GM21423 (cell line): Measurements from ENCODE around the gene PEX11G.

Source experiments
- ATAC-seq: cut with Tn5 transposase; IDR thresholded peaks from one replicate; pipeline ENCODE4 v1.9.1; 2021; ENCODE audit warnings: mild to moderate bottlenecking, moderate library complexity; ENCODE audit not compliant: unreplicated experiment

Gene PEX11G

GRCh38 chr19:7522072-7522922 lies 33.5 kb upstream of the PEX11G start, which contains the start of gene MCOLN1:
Gene MCOLN1, plus strand, starts transcription at chr19:7522624. Its CDS starts 127 bp downstream, at chr19:7522751.
- peak; percentile 89 for ATAC-seq

GRCh38 chr19:7521551-7522071 lies 32.8 kb upstream of the PEX11G start:
- no peak for ATAC-seq

DNA sequence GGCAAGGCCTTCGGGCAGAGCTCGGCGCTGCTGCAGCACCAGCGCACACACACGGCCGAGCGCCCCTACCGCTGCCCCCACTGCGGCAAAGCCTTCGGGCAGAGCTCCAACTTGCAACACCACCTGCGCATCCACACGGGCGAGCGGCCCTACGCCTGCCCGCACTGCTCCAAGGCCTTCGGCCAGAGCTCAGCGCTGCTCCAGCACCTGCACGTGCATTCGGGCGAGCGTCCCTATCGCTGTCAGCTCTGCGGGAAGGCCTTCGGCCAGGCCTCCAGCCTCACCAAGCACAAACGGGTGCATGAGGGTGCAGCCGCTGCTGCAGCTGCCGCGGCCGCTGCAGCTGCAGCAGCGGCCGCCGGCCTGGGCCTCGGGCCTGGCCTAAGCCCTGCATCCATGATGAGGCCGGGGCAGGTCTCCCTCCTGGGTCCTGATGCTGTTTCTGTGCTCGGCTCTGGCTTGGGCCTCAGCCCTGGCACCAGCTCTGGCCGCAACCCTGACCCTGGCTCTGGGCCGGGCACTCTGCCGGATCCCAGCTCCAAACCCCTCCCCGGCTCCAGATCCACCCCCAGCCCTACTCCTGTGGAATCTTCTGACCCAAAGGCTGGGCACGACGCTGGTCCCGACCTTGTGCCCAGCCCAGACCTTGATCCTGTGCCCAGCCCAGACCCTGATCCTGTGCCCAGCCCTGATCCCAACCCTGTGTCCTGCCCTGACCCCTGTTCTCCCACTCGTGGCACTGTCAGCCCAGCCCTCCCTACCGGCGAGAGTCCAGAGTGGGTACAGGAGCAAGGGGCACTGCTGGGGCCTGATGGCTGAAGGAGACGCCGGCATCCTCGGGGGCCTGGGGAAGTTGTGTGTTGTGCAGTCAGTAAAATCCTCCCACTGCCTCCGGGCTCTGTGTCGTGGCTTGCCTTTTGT lies 31.6 kb upstream of the PEX11G start:
- no peak for ATAC-seq

GRCh38 chr19:7519361-7520130 lies 30.7 kb upstream of the PEX11G start:
- ATAC-seq, result no peak

GRCh38 chr19:7516878-7517277 lies 28.0 kb upstream of the PEX11G start:
- no peak for ATAC-seq

DNA sequence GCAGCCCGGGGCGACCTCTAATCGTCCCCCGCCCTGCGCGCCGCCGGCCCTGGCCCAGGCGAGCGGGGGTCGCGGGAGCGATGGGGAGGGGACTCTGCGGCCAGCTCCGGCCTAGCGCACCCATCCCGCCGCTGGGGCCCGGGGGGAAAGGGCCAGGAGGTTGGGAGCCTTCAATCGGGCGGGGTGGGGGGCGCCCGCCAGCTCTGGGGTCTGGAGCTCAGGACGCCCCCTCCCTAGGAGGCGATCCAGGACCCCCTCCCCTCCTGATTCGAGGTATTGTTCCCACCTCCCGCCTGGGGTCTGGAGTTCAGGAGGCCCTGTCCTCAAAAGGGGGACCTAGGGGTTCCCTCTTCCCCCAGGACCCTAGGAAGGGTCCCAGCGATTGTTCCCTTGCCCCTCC lies 27.5 kb upstream of the PEX11G start:
- ATAC-seq, result no peak

GRCh38 chr19:7515645-7516151 lies 26.9 kb upstream of the PEX11G start, which contains the start of gene ZNF358:
Gene ZNF358, plus strand, starts transcription at chr19:7516103. Its CDS starts 3,140 bp downstream, at chr19:7519243.
- ATAC-seq, result no peak

DNA sequence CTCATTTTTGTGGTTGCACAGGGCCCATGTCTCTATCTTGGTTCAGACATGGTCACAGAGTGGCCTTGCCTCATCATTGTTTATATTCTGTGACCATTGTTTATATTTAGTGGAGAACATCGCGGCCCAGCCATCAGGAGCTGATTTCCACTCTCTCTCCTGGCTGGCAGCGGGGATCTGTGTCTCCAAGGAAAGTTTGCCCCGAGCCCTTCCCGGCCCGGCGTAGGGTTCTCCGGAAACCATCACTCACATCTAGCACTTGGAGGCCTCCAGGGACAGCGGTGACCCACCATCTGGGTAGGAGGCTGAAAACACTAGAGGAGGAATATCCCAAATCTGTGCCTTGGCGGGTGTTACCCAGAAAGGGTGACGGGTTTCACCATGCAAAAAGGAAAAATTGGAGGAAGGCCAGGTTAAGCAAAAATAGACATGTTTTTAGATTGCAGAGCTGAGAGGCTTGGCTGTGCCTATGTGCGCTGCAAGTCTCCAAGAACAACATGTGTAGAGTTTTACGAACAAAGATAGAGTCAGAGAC lies 26.3 kb upstream of the PEX11G start:
- no peak for ATAC-seq

DNA sequence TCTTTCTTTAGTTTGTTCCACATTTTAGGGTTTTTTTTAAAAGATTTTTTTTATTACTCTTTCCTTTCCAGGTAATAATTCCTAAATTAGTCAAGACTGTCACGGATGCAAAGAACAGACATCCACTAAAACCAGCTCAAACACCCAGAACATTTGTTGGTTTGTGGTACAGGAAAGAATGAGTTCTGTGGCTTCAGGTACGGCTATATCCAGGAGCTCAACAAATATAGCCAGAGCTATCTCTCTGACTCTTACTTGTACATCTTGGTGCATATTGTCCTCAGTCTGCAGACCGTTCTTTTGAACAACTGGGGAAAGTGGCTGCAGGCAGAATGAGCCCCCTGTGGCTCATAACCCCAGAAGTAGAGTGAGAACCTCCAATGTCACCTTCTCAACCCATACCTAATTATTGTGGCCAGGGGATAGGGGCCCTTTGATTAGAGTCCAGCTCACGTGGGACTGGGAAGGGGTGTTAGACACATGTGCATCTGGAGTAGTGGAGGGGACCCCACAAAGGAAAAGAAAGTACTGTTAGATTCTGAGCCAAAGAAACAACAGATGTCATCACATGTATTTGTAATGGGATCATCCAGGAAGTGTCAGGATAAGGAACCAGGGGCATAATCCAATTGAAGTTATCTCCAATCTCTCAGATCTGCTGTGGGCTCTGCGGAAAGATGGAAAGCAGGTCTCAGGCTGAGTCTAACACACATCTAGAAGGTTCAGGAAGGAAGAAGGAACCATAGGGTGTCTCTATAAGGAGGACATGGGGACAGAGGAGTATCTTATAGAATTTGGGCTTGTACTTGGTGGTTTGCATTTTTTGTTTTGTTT lies 25.2 kb upstream of the PEX11G start:
- no peak for ATAC-seq

DNA sequence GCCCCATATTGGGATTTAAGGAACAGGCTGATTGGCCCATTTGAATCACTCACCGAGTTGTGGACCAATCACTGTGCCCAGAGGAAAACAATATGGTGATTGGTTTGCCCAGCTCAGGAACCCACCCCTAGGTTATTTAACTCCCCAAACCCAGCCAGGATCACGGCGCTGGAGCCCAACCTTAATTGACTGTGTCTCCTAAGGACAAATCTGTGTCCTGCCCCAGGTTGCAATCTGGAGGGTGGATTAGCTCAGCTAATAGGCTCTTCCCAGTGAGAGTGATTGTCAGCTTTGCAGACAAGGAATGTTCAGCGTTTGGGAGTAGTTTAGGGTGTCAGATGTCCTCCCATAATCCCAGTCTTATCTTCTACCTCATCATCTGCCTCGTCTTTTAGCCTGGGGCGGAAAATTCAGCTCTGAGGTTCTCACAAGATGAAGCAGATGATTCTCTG lies 23.6 kb upstream of the PEX11G start:
- ATAC-seq, result no peak

GRCh38 chr19:7509625-7510024 lies 20.8 kb upstream of the PEX11G start:
- ATAC-seq, result no peak

GRCh38 chr19:7507884-7508283 lies 19.0 kb upstream of the PEX11G start:
- no peak for ATAC-seq

DNA sequence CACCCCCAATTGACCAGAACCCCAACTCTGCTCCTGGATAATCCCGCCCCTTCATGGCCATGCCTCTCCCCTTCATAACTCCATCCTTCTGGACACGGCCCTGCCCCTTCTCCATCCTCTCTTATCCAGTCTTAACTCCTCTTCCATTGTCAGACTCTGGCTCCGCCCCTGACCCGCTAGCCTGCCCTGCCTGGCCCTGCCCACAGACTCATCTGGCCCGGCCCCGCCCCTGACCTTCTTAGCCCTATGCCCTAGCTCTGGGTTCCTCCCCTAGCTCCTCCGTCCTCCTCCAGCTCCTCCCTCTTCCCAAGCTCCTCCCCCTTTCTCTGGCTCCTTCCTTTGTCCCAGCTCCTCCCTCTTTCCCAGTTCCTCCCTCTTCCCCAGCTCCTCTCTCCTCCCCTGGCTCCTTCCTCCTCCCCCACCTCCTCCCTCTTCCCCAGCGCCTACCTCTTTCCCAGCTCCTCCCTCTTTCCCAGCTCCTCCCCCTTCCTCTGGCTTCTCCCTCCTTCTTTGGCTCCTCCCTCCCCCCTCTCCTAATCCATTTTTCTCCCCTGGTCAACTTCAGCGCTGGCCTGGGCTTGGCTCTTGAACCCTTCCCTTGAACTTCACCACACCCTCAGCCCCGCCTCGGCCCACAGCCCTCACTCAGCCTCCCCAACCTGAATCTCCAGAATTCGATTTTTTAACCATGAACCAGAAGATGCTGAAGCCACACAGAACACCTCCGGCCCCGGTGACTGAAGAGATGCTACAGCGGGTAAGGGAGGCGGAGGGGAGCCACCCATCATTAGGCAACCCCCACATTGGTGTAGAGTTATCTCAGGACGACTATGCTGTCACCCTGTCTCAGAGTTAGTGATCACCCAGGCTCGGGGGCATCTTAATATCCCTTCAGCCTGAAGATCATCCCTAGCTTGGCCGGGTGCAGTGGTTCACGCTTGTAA lies 17.8 kb upstream of the PEX11G start:
- no peak for ATAC-seq

DNA sequence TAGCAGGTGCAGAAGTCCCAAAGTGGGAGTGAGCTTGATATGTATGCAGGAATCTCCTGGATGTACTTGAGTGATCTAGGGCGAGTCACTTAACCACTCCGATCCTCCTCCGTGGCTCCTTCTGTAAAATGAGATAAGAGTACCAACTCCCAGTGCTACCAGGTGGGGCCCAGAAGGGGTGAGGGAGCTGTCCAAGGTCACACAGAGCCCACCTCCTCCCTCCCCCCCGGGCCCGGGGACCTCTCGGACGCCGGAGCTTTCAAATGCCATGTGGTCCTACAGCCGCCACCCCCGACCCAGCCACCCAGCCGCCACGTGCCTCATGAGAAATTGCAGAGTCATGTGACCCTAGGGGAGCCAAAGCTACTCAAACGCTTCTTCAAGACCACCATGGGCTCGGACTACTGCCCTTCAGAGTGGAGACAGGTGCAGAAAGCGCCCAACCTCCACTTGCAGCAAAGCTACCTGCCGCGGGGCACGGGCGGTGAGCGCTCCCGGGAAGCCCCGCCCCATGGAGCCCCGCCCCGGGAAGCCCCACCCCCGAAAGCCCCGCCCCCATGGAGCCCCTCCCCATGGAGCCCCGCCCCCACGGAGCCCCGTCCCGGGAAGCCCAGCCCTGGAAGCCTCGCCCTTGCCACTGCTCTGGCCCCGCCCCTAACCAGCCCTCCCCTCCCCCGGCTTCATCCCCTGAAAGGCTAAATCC lies 17.0 kb upstream of the PEX11G start:
- ATAC-seq, result no peak

GRCh38 chr19:7505288-7505681 lies 16.4 kb upstream of the PEX11G start:
- ATAC-seq, result no peak

- ATAC-seq, result no peak
These were observed 15.8 kb upstream of the PEX11G start for GRCh38 chr19:7504684-7505083.

- ATAC-seq, result no peak
These were observed 13.7 kb upstream of the PEX11G start for GRCh38 chr19:7502552-7502951.
